ENCODE measurements around the gene ICOS.

ICOS gene, protein sequence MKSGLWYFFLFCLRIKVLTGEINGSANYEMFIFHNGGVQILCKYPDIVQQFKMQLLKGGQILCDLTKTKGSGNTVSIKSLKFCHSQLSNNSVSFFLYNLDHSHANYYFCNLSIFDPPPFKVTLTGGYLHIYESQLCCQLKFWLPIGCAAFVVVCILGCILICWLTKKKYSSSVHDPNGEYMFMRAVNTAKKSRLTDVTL

GRCh38 chr2:203936535-203936934 is at the start of gene ICOS:
ICOS (plus strand) TSS chr2:203936763; CDS start chr2:203936815, 52 bp downstream.
- peak; percentile 68 for ATAC-seq
- peak; percentile 55 to 64 for DNase-seq
- H3K4me1 Mint-ChIP-seq: peaks cover 46% of the 10 kb centered on the region
- H3K27ac Mint-ChIP-seq: peak within 1 kb of the TSS; percentile 87 to 97
- peak within 1 kb of the TSS; percentile 89 to 97 for H3K4me3 Mint-ChIP-seq
- H3K27me3 Mint-ChIP-seq: no peaks in the 10 kb centered on the region
- H3K9me3 Mint-ChIP-seq: peaks cover 0 to 4% of the 10 kb centered on the region in 2 donors

GRCh38 chr2:203887677-203888076 is 48.9 kb upstream of the ICOS start:
- Mint-ChIP-seq H3K4me1 (peaks cover 65% of the 10 kb centered on the region), H3K4me3 (no peak overlapping the region), H3K9me3 (peaks cover 0 to 4% of the 10 kb centered on the region in 2 donors), H3K27ac (peak overlapping the region in 1 of 2 donors; percentile 1), H3K27me3 (no peaks in the 10 kb centered on the region)
- ATAC-seq (no peak), DNase-seq (no peak)

- ATAC-seq (no peak), DNase-seq (no peak)
- peaks cover 0 to 4% of the 10 kb centered on the region in 2 donors for H3K9me3 Mint-ChIP-seq
- peak overlapping the region in 1 of 2 donors; percentile 47 for H3K27ac Mint-ChIP-seq
- peak overlapping the region in 1 of 2 donors; percentile 33 for H3K4me3 Mint-ChIP-seq
- peaks cover 79% of the 10 kb centered on the region for H3K4me1 Mint-ChIP-seq
- no peaks in the 10 kb centered on the region for H3K27me3 Mint-ChIP-seq
These were observed 47.0 kb upstream of the ICOS start for GRCh38 chr2:203889542-203889941.

DNA sequence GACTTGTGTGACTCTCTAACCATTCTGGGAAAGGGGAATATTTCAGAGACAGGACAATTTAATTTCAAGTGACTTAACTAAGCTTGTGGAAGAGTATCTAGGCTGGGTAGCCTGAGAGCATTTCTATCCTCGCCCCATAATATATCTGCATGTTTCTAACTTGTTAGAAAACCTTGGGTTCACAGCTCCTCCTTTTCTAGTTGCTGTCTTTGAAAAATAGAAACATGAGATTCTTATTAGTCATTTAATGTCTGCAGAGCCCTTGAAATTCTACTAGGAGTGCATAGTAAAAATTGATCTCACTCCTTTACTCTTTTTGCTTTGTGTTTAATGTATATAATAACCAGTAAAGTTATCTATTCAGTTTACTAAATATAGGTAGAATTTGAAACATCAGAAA is 46.6 kb upstream of the ICOS start:
- no peaks in the 10 kb centered on the region for H3K27me3 Mint-ChIP-seq
- H3K27ac Mint-ChIP-seq: peak overlapping the region in 1 of 2 donors; percentile 47
- ATAC-seq (no peak), DNase-seq (no peak)
- peak overlapping the region; percentile 33 to 39 for H3K4me3 Mint-ChIP-seq
- peaks cover 79% of the 10 kb centered on the region for H3K4me1 Mint-ChIP-seq
- peaks cover 0 to 4% of the 10 kb centered on the region in 2 donors for H3K9me3 Mint-ChIP-seq

- H3K4me1 Mint-ChIP-seq: peaks cover 78% of the 10 kb centered on the region
- no peaks in the 10 kb centered on the region for H3K27me3 Mint-ChIP-seq
- H3K4me3 Mint-ChIP-seq: peak overlapping the region; percentile 3 to 51
- peaks cover 0 to 4% of the 10 kb centered on the region in 2 donors for H3K9me3 Mint-ChIP-seq
- DNase-seq (no peak), ATAC-seq (no peak)
- H3K27ac Mint-ChIP-seq: peak overlapping the region; percentile 65 to 96
These were observed 45.8 kb upstream of the ICOS start for GRCh38 chr2:203890733-203891132.

DNA sequence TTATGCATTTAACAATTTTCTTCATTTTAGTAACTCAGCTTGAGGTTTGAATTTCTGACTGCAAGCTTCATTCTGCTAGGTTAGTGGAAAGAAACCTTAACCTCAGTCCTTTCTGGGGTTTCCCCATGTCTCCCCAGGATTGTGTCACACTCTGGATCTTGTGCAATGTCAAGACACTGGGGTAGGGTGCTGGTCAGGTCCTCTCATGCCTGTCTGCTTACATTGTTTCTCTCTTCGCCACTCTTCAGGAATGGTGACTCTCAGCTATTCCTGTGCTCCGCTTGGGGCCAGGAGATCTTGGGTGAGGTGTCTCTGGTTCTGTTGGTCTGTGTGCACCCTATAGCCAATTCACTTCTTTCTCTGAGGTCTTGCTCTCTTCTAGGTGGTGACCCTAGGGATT is 45.1 kb upstream of the ICOS start:
- peak overlapping the region; percentile 42 to 96 for H3K27ac Mint-ChIP-seq
- peak; percentile 59 to 85 for DNase-seq
- H3K27me3 Mint-ChIP-seq: no peaks in the 10 kb centered on the region
- H3K4me1 Mint-ChIP-seq: peaks cover 77% of the 10 kb centered on the region
- peaks cover 0 to 4% of the 10 kb centered on the region in 2 donors for H3K9me3 Mint-ChIP-seq
- H3K4me3 Mint-ChIP-seq: peak overlapping the region; percentile 29 to 51
- peak; percentile 87 for ATAC-seq

- no peaks in the 10 kb centered on the region for H3K27me3 Mint-ChIP-seq
- H3K27ac Mint-ChIP-seq: peak overlapping the region in 1 of 2 donors; percentile 86
- no peak overlapping the region for H3K4me3 Mint-ChIP-seq
- peaks cover 77% of the 10 kb centered on the region for H3K4me1 Mint-ChIP-seq
- peaks cover 0 to 8% of the 10 kb centered on the region in 2 donors for H3K9me3 Mint-ChIP-seq
- DNase-seq (no peak), ATAC-seq (no peak)
These were observed 44.4 kb upstream of the ICOS start for GRCh38 chr2:203892207-203892606.

DNA sequence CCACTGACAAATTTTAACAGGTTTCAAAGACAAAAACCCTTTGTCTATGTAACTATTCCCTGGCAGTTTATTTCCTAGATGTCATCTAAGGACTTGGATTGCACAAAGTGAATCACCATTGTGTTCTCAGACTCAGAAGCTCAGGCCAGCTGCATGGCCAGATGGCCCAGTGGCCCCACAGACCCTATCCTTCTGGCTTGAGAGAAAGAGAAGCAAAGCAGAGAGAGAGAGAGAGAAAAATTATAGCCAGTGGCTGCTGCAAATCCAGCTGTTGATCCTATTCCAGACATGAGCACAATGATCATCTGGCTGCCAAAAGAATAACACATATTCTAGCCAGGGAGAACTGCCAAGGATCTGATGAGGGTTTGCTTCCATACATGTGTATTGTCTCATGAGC is 43.2 kb upstream of the ICOS start:
- peak overlapping the region in 1 of 2 donors; percentile 18 for H3K4me3 Mint-ChIP-seq
- DNase-seq (no peak), ATAC-seq (no peak)
- H3K27ac Mint-ChIP-seq: peak overlapping the region; percentile 41 to 97
- no peaks in the 10 kb centered on the region for H3K27me3 Mint-ChIP-seq
- peaks cover 83% of the 10 kb centered on the region for H3K4me1 Mint-ChIP-seq
- H3K9me3 Mint-ChIP-seq: peaks cover 0 to 5% of the 10 kb centered on the region in 2 donors

- ATAC-seq: no peak
- Mint-ChIP-seq H3K27me3 (no peaks in the 10 kb centered on the region), H3K4me1 (peaks cover 86% of the 10 kb centered on the region), H3K27ac (peak overlapping the region; percentile 78 to 97), H3K9me3 (peaks cover 0 to 4% of the 10 kb centered on the region in 2 donors), H3K4me3 (peak overlapping the region in 1 of 2 donors; percentile 1)
- DNase-seq: no peak
These were observed 42.7 kb upstream of the ICOS start for GRCh38 chr2:203893840-203894239.

DNA sequence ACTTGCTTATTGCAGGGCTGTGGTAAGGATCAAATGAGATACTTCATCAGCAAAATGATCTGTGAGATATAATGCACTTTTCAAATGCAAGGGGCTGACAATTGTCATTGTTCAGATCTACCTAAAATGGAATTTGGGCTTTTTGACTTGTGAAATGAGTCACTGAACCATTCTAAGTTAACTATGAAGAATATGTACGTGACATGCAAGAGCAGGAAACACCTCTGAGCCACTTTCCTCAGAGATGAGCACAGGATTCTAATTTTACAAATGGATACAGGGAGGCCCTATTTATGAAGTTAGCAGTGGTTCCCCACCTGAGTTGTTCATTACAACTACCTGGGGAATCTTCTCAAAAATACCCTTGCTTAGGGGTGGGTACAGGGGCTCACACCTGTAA is 42.3 kb upstream of the ICOS start:
- Mint-ChIP-seq H3K4me1 (peaks cover 88% of the 10 kb centered on the region), H3K4me3 (peak overlapping the region; percentile 1 to 44), H3K27me3 (no peaks in the 10 kb centered on the region), H3K27ac (peak overlapping the region; percentile 78 to 97), H3K9me3 (peaks cover 0 to 4% of the 10 kb centered on the region in 2 donors)
- peak; percentile 73 for ATAC-seq
- peak in 1 of 2 donors; percentile 30 for DNase-seq

GRCh38 chr2:203897544-203897943 is 39.0 kb upstream of the ICOS start:
- Mint-ChIP-seq H3K27ac (peak overlapping the region in 1 of 2 donors; percentile 37), H3K4me3 (no peak overlapping the region), H3K9me3 (peaks cover 16 to 22% of the 10 kb centered on the region in 2 donors), H3K27me3 (no peaks in the 10 kb centered on the region), H3K4me1 (peaks cover 59% of the 10 kb centered on the region)
- DNase-seq (no peak), ATAC-seq (no peak)

DNA sequence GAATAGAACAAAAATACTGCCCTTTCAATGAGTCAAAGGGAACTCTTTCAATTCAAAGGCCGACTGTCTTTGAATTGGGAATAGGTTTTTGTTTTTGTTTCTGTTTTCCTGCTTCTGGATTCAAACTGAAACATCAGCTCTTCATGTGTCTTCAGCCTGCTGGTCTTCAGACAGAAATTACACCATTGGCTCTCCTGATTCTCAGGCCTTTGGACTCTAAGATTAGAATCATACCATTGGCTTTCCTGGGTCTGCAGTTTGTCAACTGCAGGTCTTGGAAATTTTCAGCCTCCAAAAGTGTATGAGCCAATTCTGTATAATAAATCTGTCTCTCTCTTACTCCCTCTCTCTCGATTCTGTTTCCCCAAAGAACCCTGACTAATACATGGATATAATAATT is 37.9 kb upstream of the ICOS start:
- peaks cover 53% of the 10 kb centered on the region for H3K4me1 Mint-ChIP-seq

DNA sequence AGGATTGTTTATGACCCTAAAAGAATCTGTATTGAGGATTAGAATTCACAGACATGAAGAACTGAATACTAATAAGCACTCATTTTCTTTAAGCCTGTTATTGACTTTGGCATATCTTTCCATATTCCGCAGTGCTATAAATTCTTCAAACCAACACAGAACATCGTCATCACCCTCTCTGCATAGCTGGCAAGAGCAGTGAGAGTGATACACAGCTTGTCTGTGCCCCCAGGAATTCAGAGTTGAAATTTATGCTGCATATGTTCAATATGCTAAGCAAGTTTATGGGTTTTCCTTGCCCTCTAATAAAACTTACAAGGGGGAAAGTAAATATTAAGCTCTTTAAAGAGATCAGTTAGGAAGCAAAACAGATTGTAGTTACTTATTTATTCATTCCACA is 36.3 kb upstream of the ICOS start:
- no peak overlapping the region for H3K4me3 Mint-ChIP-seq
- peaks cover 16 to 22% of the 10 kb centered on the region in 2 donors for H3K9me3 Mint-ChIP-seq
- DNase-seq: no peak

More for the DNA sequence above, 37.9 kb upstream of the ICOS start:
- Mint-ChIP-seq H3K27me3 (no peaks in the 10 kb centered on the region), H3K4me3 (no peak overlapping the region), H3K9me3 (peaks cover 16 to 22% of the 10 kb centered on the region in 2 donors), H3K27ac (no peak overlapping the region)
- ATAC-seq (no peak), DNase-seq (no peak)

DNA sequence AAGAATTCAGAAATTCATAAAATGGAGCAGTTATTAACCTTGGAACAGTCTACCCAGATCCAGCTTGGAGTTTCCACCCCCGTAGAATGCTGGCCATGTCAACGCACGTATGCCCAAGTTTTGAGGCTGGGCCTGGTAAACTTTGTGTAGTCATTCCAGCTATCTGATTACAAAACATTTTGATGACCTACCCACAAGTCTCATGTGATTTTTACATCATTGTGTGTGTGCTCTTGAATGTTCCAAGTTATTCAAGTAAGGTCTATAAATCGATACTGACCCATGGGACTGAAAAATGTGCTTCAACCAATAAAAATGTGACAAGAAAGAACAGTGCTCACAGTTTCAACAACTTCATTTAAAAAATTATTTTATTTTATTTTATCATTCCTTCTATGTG is 32.5 kb upstream of the ICOS start:
- no peak overlapping the region for H3K4me3 Mint-ChIP-seq
- peaks cover 15% of the 10 kb centered on the region for H3K4me1 Mint-ChIP-seq
- no peak overlapping the region for H3K27ac Mint-ChIP-seq
- H3K9me3 Mint-ChIP-seq: peaks cover 12 to 22% of the 10 kb centered on the region in 2 donors
- DNase-seq (no peak), ATAC-seq (no peak)
- no peaks in the 10 kb centered on the region for H3K27me3 Mint-ChIP-seq

More for the DNA sequence above, 36.3 kb upstream of the ICOS start:
- no peak overlapping the region for H3K27ac Mint-ChIP-seq
- no peak for ATAC-seq
- no peaks in the 10 kb centered on the region for H3K27me3 Mint-ChIP-seq
- H3K4me1 Mint-ChIP-seq: peaks cover 37% of the 10 kb centered on the region

DNA sequence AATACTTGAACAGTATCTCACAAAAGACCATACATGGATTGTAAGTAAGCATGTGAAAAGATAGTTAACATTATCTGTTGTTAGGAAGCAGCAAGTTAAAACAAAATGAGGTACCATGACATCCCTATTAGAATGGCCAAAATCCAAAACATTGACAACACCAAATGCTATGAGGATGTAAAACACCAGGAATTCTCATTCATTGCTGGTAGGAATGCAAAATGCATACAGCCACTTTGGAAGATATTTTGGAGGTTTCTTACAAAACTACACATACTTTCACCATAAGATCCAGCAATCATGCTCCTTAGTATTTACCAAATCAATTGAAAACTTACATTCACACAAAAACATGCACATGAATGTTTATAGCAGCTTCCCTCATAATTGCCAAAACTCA is 30.9 kb upstream of the ICOS start:
- ATAC-seq (no peak), DNase-seq (no peak)

GRCh38 chr2:203908066-203908796 is 28.3 kb upstream of the ICOS start:
- DNase-seq (no peak), ATAC-seq (no peak)
- Mint-ChIP-seq H3K27ac (no peak overlapping the region), H3K27me3 (no peaks in the 10 kb centered on the region), H3K9me3 (no peaks in the 10 kb centered on the region), H3K4me1 (peaks cover 22% of the 10 kb centered on the region), H3K4me3 (no peak overlapping the region)

More for the DNA sequence above, 30.9 kb upstream of the ICOS start:
- Mint-ChIP-seq H3K27me3 (no peaks in the 10 kb centered on the region), H3K9me3 (peaks cover 10 to 19% of the 10 kb centered on the region in 2 donors), H3K4me3 (no peak overlapping the region), H3K27ac (no peak overlapping the region), H3K4me1 (peaks cover 22% of the 10 kb centered on the region)
